Bronchial epithelial cell (primary cell): ENCODE measurements around the gene FAM120A. TPM values are rescaled to one million over a fixed set of nuclear protein-coding genes. Genes with fewer than 3 reads are reported as not detected.

ENCODE experiments used
- DNase-seq: peaks from one replicate; pipeline ENCODE4 v3.0.0-alpha.2; 2010; ENCODE audit warnings: low read depth
- FAIRE-seq: peaks from 2 replicates; lab custom pipeline; 2011; peaks lifted over from hg19 to GRCh38; lab: Jason Lieb, UNC
- H3K27me3 ChIP-seq: 2 replicates; pipeline ENCODE4 v1.5.1; 2011; ENCODE audit warnings: low read length; ENCODE audit not compliant: control insufficient read depth, insufficient read depth
- H3K36me3 ChIP-seq: 2 replicates; pipeline ENCODE4 v1.5.1; 2011; ENCODE audit warnings: low read length; ENCODE audit not compliant: control insufficient read depth, insufficient read depth
- H3K4me3 ChIP-seq: 2 replicates; pipeline ENCODE4 v1.5.1; 2011; ENCODE audit warnings: mild to moderate bottlenecking, low read depth, low read length, control low read depth
- total RNA-seq: library from RNA; depleted of rRNA; stranded (reverse); fragments of >200 nt; gene quantifications from 2 replicates; pipeline ENCODE4 v1.2.1, GENCODE V29; 2014
- TF ChIP-seq, protein P1 (sequence below): IDR thresholded peaks from 2 replicates; pipeline ENCODE4 v1.5.1; 2011; ENCODE audit warnings: mild to moderate bottlenecking, moderate library complexity, low read length, control low read depth, inconsistent platforms; ENCODE audit not compliant: insufficient read depth, severe bottlenecking

The FAM120A gene
- total RNA-seq = 69.0 and 100 TPM in 2 replicates

GRCh38 chr9:93450945-93451815 is at the start of gene FAM120A:
Gene FAM120A (plus strand): TSS chr9:93451685. CDS start chr9:93451916, 231 bp downstream.
- TF ChIP-seq, protein P1, sequence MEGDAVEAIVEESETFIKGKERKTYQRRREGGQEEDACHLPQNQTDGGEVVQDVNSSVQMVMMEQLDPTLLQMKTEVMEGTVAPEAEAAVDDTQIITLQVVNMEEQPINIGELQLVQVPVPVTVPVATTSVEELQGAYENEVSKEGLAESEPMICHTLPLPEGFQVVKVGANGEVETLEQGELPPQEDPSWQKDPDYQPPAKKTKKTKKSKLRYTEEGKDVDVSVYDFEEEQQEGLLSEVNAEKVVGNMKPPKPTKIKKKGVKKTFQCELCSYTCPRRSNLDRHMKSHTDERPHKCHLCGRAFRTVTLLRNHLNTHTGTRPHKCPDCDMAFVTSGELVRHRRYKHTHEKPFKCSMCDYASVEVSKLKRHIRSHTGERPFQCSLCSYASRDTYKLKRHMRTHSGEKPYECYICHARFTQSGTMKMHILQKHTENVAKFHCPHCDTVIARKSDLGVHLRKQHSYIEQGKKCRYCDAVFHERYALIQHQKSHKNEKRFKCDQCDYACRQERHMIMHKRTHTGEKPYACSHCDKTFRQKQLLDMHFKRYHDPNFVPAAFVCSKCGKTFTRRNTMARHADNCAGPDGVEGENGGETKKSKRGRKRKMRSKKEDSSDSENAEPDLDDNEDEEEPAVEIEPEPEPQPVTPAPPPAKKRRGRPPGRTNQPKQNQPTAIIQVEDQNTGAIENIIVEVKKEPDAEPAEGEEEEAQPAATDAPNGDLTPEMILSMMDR = no peak
- Histone ChIP-seq H3K4me3 (peak within 1 kb of the TSS; percentile 94), H3K27me3 (no peaks in the 10 kb centered on the region), H3K36me3 (peaks cover 11% of the 10 kb centered on the region)
- FAIRE-seq = no peak
- DNase-seq = peak; percentile 44

- DNase-seq (no peak), FAIRE-seq (no peak)
- H3K36me3 ChIP-seq = no peaks in the 10 kb centered on the region
- H3K27me3 ChIP-seq = no peaks in the 10 kb centered on the region
- TF ChIP-seq, protein P1 = no peak
- H3K4me3 ChIP-seq = no peak overlapping the region
Observed at GRCh38 chr9:93406371-93406770, 45.1 kb upstream of the FAM120A start.

GRCh38 chr9:93413530-93413929 is 38.0 kb upstream of the FAM120A start:
- no peak for FAIRE-seq
- no peak for DNase-seq
- Histone ChIP-seq H3K4me3 (no peak overlapping the region), H3K27me3 (no peaks in the 10 kb centered on the region), H3K36me3 (no peaks in the 10 kb centered on the region)
- TF ChIP-seq, protein P1 = no peak

DNA sequence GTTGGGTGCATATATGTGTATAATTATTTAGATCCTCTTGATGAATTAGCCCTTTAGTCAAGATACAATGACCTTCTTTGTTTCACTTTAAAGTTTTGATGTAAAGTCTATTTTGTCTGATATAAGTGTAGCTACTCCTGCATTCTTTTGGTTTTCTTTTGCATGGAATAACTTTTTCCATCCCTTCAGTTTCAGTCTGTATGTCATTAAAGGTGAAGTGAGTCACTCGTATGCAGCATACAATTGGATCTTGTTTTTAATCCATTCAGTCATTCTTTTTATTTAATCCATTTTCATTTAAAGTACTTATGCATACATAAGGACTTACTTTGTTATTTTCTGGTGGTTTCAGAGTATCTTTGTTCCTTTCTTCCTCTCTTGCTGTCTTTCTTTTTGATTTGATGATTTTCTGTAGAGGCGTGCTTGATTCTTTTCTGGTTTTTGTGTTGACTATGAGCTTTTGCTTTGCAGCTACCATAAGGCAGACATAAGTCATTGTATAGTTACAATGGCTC is 36.3 kb upstream of the FAM120A start:
- no peak overlapping the region for H3K4me3 ChIP-seq
- no peak for FAIRE-seq
- no peak for DNase-seq
- TF ChIP-seq, protein P1 = no peak
- H3K36me3 ChIP-seq = no peaks in the 10 kb centered on the region
- no peaks in the 10 kb centered on the region for H3K27me3 ChIP-seq

DNA sequence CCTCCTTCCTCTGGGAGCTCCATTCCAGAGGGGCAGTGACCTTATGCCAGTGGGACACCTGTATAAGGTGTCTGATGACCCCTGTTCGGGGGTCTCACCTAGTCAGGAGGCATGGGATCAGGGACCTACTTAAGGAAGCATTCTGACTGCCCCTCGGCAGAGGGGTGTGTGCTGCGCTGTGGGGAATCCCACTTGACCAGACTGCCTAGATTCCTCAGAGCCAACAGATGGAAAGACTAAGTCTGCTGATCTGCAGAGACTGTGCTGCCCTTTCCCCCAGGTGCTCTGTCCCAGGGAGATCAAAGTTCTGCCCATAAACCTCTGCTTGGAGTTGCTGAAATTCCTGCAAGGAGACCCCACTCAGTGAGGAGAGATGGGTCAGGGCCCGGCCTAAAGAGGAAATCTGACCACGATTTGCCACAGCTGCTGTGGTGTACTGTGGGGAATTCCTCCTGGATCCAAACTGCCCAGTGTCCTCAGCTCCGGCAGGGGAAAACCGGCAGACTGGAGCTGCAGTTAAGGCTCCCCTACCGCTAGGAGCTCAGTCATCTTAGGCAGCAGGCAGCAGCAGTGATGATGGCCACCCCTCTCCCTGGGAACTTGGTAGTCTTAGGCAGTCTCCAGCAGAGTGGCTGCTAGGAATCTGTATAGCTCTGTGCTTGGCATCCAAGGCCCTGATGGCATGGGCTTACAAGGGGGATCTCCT is 34.8 kb upstream of the FAM120A start:
- Histone ChIP-seq H3K36me3 (no peaks in the 10 kb centered on the region), H3K4me3 (no peak overlapping the region), H3K27me3 (no peaks in the 10 kb centered on the region)
- TF ChIP-seq, protein P1 = no peak
- DNase-seq (no peak), FAIRE-seq (no peak)
